HL-60 (cell line): Measurements from ENCODE around the gene INKA2.

Experiments
- DNase-seq, 2 experiments: peaks; one replicate each; pipeline ENCODE4 v3.0.0-alpha.2; 2010 to 2020; ENCODE audit warnings: low read depth in 1 of 2, low spot score in 1 of 2
- H3K27ac ChIP-seq: fragments of 250-450 bp; sonication (Bioruptor Pico); replicated peaks from 2 replicates; pipeline ENCODE4 v1.5.1; 2020; ENCODE audit warnings: mild to moderate bottlenecking, moderate library complexity
- H3K27me3 ChIP-seq: fragments of 250-450 bp; sonication (Bioruptor Pico); 2 replicates; pipeline ENCODE4 v1.5.1; 2021; ENCODE audit warnings: mild to moderate bottlenecking, moderate library complexity; ENCODE audit not compliant: insufficient read depth, poor library complexity, severe bottlenecking
- H3K4me3 ChIP-seq: replicated peaks from 2 replicates; pipeline ENCODE4 v1.5.1; 2011; ENCODE audit warnings: mild to moderate bottlenecking, control low read depth, low read length; ENCODE audit not compliant: insufficient read depth
- GABPA ChIP-seq: IDR thresholded peaks from 2 replicates; pipeline ENCODE4 v1.6.1; 2012; ENCODE audit warnings: low read depth
- POLR2AphosphoS5 ChIP-seq: IDR thresholded peaks from 2 replicates; pipeline ENCODE4 v1.6.1; 2012; ENCODE audit warnings: low read depth
- SPI1 ChIP-seq: IDR thresholded peaks from 2 replicates; pipeline ENCODE4 v1.6.1; 2012; ENCODE audit warnings: low read depth, mild to moderate bottlenecking, borderline replicate concordance
- TF ChIP-seq, protein P1 (sequence below): IDR thresholded peaks from one replicate; pipeline ENCODE4 v1.5.1; 2011; ENCODE audit warnings: low read length, control low read depth, inconsistent platforms; ENCODE audit not compliant: insufficient read depth
- TF ChIP-seq, protein P2 (sequence below): IDR thresholded peaks from 2 replicates; pipeline ENCODE4 v1.6.1; 2012; ENCODE audit warnings: low read depth; ENCODE audit not compliant: insufficient replicate concordance

INKA2 gene

GRCh38 chr1:111738133-111738435 lies 1.1 kb downstream of the INKA2 start:
- Histone ChIP-seq H3K27me3 (peaks cover 11% of the 10 kb centered on the region), H3K27ac (no peak overlapping the region), H3K4me3 (no peak overlapping the region)
- TF ChIP-seq SPI1 (no peak), POLR2AphosphoS5 (no peak), GABPA (no peak)
- TF ChIP-seq, protein P1, sequence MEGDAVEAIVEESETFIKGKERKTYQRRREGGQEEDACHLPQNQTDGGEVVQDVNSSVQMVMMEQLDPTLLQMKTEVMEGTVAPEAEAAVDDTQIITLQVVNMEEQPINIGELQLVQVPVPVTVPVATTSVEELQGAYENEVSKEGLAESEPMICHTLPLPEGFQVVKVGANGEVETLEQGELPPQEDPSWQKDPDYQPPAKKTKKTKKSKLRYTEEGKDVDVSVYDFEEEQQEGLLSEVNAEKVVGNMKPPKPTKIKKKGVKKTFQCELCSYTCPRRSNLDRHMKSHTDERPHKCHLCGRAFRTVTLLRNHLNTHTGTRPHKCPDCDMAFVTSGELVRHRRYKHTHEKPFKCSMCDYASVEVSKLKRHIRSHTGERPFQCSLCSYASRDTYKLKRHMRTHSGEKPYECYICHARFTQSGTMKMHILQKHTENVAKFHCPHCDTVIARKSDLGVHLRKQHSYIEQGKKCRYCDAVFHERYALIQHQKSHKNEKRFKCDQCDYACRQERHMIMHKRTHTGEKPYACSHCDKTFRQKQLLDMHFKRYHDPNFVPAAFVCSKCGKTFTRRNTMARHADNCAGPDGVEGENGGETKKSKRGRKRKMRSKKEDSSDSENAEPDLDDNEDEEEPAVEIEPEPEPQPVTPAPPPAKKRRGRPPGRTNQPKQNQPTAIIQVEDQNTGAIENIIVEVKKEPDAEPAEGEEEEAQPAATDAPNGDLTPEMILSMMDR, result no peak
- TF ChIP-seq, protein P2, sequence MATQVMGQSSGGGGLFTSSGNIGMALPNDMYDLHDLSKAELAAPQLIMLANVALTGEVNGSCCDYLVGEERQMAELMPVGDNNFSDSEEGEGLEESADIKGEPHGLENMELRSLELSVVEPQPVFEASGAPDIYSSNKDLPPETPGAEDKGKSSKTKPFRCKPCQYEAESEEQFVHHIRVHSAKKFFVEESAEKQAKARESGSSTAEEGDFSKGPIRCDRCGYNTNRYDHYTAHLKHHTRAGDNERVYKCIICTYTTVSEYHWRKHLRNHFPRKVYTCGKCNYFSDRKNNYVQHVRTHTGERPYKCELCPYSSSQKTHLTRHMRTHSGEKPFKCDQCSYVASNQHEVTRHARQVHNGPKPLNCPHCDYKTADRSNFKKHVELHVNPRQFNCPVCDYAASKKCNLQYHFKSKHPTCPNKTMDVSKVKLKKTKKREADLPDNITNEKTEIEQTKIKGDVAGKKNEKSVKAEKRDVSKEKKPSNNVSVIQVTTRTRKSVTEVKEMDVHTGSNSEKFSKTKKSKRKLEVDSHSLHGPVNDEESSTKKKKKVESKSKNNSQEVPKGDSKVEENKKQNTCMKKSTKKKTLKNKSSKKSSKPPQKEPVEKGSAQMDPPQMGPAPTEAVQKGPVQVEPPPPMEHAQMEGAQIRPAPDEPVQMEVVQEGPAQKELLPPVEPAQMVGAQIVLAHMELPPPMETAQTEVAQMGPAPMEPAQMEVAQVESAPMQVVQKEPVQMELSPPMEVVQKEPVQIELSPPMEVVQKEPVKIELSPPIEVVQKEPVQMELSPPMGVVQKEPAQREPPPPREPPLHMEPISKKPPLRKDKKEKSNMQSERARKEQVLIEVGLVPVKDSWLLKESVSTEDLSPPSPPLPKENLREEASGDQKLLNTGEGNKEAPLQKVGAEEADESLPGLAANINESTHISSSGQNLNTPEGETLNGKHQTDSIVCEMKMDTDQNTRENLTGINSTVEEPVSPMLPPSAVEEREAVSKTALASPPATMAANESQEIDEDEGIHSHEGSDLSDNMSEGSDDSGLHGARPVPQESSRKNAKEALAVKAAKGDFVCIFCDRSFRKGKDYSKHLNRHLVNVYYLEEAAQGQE, result no peak
- no peak for DNase-seq

- no peak for TF ChIP-seq GABPA
- no peak for TF ChIP-seq SPI1
- no peak for TF ChIP-seq POLR2AphosphoS5
- TF ChIP-seq, protein P1, result no peak
- TF ChIP-seq, protein P2, result no peak
- no peak overlapping the region for H3K4me3 ChIP-seq
- DNase-seq, result no peak
- H3K27me3 ChIP-seq, result peaks cover 11% of the 10 kb centered on the region
- H3K27ac ChIP-seq, result no peak overlapping the region
Observed at GRCh38 chr1:111737216-111738132, 1.7 kb downstream of the INKA2 start.

DNA sequence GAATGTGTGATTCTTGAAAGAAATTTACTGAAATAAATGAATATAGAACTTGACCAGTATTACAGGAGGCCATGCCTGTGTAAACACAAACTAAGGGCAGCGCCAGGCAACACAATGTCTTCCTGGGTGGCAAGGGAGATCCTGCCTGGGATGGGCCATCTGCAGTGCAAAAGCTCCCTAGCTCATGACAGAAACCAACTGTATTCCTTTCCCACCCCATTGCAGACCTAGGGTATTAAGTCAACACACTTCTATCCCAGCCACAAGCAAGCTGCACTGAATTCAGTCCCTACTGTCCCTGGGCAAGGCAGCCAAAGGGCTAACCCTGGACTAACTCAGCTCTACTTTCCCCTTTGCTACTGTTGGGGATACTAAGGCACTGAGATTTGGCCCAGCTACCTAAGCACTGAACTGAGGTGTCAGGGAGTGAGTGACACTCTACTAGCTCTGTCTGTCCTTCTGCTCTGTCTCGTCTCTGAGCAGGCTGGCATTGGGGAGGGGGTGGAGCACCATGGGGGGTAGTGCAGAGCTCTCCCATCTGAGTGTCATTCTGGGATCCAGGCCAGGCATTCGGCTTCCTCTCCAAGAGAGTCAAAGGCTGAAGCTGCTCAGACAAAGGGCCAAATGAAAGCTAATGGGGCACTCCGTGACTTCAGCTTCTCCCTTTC lies 2.5 kb downstream of the INKA2 start:
- no peak overlapping the region for H3K4me3 ChIP-seq
- DNase-seq, result no peak
- peaks cover 11% of the 10 kb centered on the region for H3K27me3 ChIP-seq
- TF ChIP-seq, protein P2, result no peak
- no peak for TF ChIP-seq POLR2AphosphoS5
- no peak overlapping the region for H3K27ac ChIP-seq
